Suprapubic skin (tissue), 4 donors: ENCODE data around the gene RAPGEF2. TPM values are rescaled to one million over a fixed set of nuclear protein-coding genes. Genes with fewer than 3 reads are reported as not detected.
"Not testable (repeated sequence)": the region's sequence is repeated elsewhere in the genome, so short reads cannot be mapped to it uniquely, and the experiment has no call there.

Source experiments
- DNase-seq, 2 donors: peaks; one replicate each; pipeline ENCODE4 v3.0.0-alpha.2; 2019; ENCODE audit warnings: low spot score in 2 of 2
- H3K27ac ChIP-seq: fragments of 200-600 bp; sonication (generic); one replicate; pipeline ENCODE4 v1.5.1; 2019
- H3K27me3 ChIP-seq: fragments of 200-600 bp; sonication (generic); one replicate; pipeline ENCODE4 v1.5.1; 2019
- H3K36me3 ChIP-seq: fragments of 200-600 bp; sonication (generic); one replicate; pipeline ENCODE4 v1.5.1; 2019
- H3K4me1 ChIP-seq: fragments of 200-600 bp; sonication (generic); one replicate; pipeline ENCODE4 v1.5.1; 2019
- H3K4me3 ChIP-seq: fragments of 200-600 bp; sonication (generic); one replicate; pipeline ENCODE4 v1.5.1; 2019; ENCODE audit warnings: mild to moderate bottlenecking
- H3K9me3 ChIP-seq: fragments of 200-600 bp; sonication (generic); one replicate; pipeline ENCODE4 v1.5.1; 2019
- EP300 ChIP-seq: sonication (generic); formaldehyde crosslinking; IDR thresholded peaks from one replicate; pipeline ENCODE4 v1.6.1; 2017; ENCODE audit warnings: antibody characterized with exemption
- POLR2A ChIP-seq, 2 donors: fragments of 450-650 bp; IDR thresholded peaks; one replicate each; pipeline ENCODE4 v1.6.1; 2017; ENCODE audit warnings: antibody characterized with exemption in 2 of 2, mild to moderate bottlenecking in 2 of 2, moderate library complexity in 2 of 2
- POLR2AphosphoS5 ChIP-seq, 3 donors: sonication (generic); formaldehyde crosslinking; IDR thresholded peaks; one replicate each; pipeline ENCODE4 v1.6.1; 2017; ENCODE audit warnings: antibody characterized with exemption in 3 of 3
- WGBS: methylation state at CpG from one replicate; pipeline ENCODE4 v1.1.5; 2018; 5-methylcytosine and 5-hydroxymethylcytosine counted together
- total RNA-seq, 4 donors: library from RNA; depleted of rRNA; stranded (reverse); fragments of >200 nt; gene quantifications; one replicate each; pipeline ENCODE4 v1.1.0, GENCODE V29; 2016
- TF ChIP-seq, protein P1 (sequence below), 2 donors: fragments of 200-600 bp in 1 of 2; fragments of 450-650 bp in 1 of 2; sonication (generic) in 1 of 2; IDR thresholded peaks; one replicate each; pipeline ENCODE4 v1.5.1; 2016 to 2019; ENCODE audit warnings: antibody characterized with exemption in 2 of 2, mild to moderate bottlenecking in 1 of 2, moderate library complexity in 1 of 2

Gene RAPGEF2
- total RNA-seq, 4 donors from 2014 or later: 31.3 to 62.4 (median 43.5) TPM

- no peaks in the 10 kb centered on the region for H3K27me3 ChIP-seq
- 83% methylated on average over 4 of the region's 4 CpGs for WGBS
- no peaks in the 10 kb centered on the region for H3K9me3 ChIP-seq
- H3K4me1 ChIP-seq: no peaks in the 10 kb centered on the region
- H3K4me3 ChIP-seq: no peak overlapping the region
- no peak overlapping the region for H3K27ac ChIP-seq
- no peaks in the 10 kb centered on the region for H3K36me3 ChIP-seq
- no peak for TF ChIP-seq EP300
- no peak for TF ChIP-seq POLR2A (IDR thresholded peaks at IDR 0.05)
- TF ChIP-seq, protein P1, sequence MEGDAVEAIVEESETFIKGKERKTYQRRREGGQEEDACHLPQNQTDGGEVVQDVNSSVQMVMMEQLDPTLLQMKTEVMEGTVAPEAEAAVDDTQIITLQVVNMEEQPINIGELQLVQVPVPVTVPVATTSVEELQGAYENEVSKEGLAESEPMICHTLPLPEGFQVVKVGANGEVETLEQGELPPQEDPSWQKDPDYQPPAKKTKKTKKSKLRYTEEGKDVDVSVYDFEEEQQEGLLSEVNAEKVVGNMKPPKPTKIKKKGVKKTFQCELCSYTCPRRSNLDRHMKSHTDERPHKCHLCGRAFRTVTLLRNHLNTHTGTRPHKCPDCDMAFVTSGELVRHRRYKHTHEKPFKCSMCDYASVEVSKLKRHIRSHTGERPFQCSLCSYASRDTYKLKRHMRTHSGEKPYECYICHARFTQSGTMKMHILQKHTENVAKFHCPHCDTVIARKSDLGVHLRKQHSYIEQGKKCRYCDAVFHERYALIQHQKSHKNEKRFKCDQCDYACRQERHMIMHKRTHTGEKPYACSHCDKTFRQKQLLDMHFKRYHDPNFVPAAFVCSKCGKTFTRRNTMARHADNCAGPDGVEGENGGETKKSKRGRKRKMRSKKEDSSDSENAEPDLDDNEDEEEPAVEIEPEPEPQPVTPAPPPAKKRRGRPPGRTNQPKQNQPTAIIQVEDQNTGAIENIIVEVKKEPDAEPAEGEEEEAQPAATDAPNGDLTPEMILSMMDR (IDR thresholded peaks at IDR 0.05): no peak
- no peak for TF ChIP-seq POLR2AphosphoS5 (IDR thresholded peaks at IDR 0.05)
- no peak for DNase-seq
Measured at GRCh38 chr4:159308566-159309340, 205.9 kb downstream of the RAPGEF2 start.

DNA sequence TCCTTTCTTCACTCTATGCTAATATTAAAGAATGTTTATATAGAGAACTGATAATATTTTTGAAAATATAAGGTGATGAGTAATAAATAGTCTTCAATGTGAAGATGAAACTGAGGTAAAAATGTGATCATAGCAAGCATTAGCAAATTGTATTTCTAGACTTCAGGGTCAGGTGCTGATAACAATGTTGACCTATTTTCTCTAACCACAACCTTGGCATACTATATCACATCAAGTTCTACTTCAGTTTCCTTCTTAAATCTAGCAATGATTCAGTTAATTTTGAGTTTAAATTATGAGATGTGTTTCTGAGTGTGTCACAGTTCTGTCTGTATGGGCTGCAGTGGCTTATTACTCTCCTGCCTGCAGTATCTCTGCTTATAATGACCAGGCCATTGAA lies 209.4 kb downstream of the RAPGEF2 start:
- TF ChIP-seq EP300: no peak
- no peak for TF ChIP-seq POLR2AphosphoS5 (IDR thresholded peaks at IDR 0.05)
- TF ChIP-seq, protein P1 (IDR thresholded peaks at IDR 0.05): no peak
- no peak for TF ChIP-seq POLR2A (IDR thresholded peaks at IDR 0.05)
- H3K36me3 ChIP-seq: peaks cover 24% of the 10 kb centered on the region
- no peak for DNase-seq

GRCh38 chr4:159315879-159316278 lies 213.0 kb downstream of the RAPGEF2 start:
- H3K36me3 ChIP-seq: peaks cover 24% of the 10 kb centered on the region
- DNase-seq, H3K4me1 ChIP-seq, H3K27me3 ChIP-seq, H3K4me3 ChIP-seq, H3K9me3 ChIP-seq, H3K27ac ChIP-seq: not testable (repeated sequence)
- WGBS: 95% methylated on average over 12 of the region's 12 CpGs

More for the DNA sequence above, 209.4 kb downstream of the RAPGEF2 start:
- Histone ChIP-seq H3K27me3 (no peaks in the 10 kb centered on the region), H3K27ac (no peak overlapping the region), H3K9me3 (no peaks in the 10 kb centered on the region), H3K4me3 (no peak overlapping the region), H3K4me1 (no peaks in the 10 kb centered on the region)

- no peak overlapping the region for H3K4me3 ChIP-seq
- TF ChIP-seq, protein P1 (IDR thresholded peaks at IDR 0.05): no peak
- no peak for TF ChIP-seq POLR2AphosphoS5 (IDR thresholded peaks at IDR 0.05)
- no peak for TF ChIP-seq EP300
- no peak for TF ChIP-seq POLR2A (IDR thresholded peaks at IDR 0.05)
- H3K36me3 ChIP-seq: peaks cover 32% of the 10 kb centered on the region
- DNase-seq: no peak
- no peaks in the 10 kb centered on the region for H3K4me1 ChIP-seq
- no peak overlapping the region for H3K27ac ChIP-seq
- no peaks in the 10 kb centered on the region for H3K27me3 ChIP-seq
- WGBS: 89% methylated on average over 5 of the region's 5 CpGs
- H3K9me3 ChIP-seq: no peaks in the 10 kb centered on the region
Measured at GRCh38 chr4:159317203-159317602, 214.3 kb downstream of the RAPGEF2 start.

DNA sequence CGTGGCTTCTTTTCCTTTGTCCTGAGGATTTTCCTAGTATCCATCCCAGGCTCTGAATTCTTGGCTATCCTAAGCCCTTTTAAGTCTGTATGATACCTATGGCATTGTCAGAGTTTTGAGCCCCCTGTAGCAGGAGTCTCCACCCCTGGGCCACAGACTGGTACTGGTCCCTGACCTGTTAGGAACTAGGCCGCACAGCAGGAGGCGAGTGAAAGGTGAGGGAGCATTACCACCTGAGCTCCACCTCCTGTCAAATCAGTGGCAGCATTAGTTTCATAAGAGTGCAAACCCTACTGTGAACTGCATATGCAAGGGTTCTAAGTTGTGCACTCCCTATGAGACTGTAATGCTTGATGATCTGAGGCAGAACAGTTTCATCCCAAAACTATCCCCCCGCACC lies 216.1 kb downstream of the RAPGEF2 start:
- no peaks in the 10 kb centered on the region for H3K27me3 ChIP-seq
- H3K4me1 ChIP-seq: no peaks in the 10 kb centered on the region
- H3K36me3 ChIP-seq: peaks cover 50% of the 10 kb centered on the region
- DNase-seq: no peak
- H3K4me3 ChIP-seq: no peak overlapping the region
- no peak for TF ChIP-seq POLR2AphosphoS5 (IDR thresholded peaks at IDR 0.05)
- TF ChIP-seq, protein P1 (IDR thresholded peaks at IDR 0.05): no peak
- TF ChIP-seq EP300: no peak
- TF ChIP-seq POLR2A (IDR thresholded peaks at IDR 0.05): no peak
- no peaks in the 10 kb centered on the region for H3K9me3 ChIP-seq
- 100% methylated on average over 4 of the region's 4 CpGs for WGBS
- H3K27ac ChIP-seq: no peak overlapping the region
